GM12878 (cell line): ENCODE measurements around the gene GABRP. TPM values are rescaled to one million over a fixed set of nuclear protein-coding genes. Genes with fewer than 3 reads are reported as not detected.

Source experiments
- ATAC-seq: fragments of 200-7000 bp; cut with Tn5 transposase; 3 replicates; pipeline ENCODE4 v1.9.1; 2020; ENCODE audit warnings: mild to moderate bottlenecking, moderate library complexity
- BruUV-seq: library from RNA; stranded (reverse); fragments of 400-500 nt; replicated peaks from 2 replicates; lab custom pipeline; 2021; lab: Mats Ljungman, UMichigan
- CTCF ChIA-PET: fragments of 300-600 bp; sonication (Branson Sonifier 250); formaldehyde crosslinking; extraction: SDS; loops from one replicate; lab custom pipeline; 2021; ENCODE audit warnings: inconsistent platforms; lab: Yijun Ruan, JAX
- POLR2A ChIA-PET: fragments of 350-600 bp; formaldehyde crosslinking; extraction: SDS; loops from one replicate; lab custom pipeline; 2021; ENCODE audit warnings: inconsistent platforms; lab: Charles Lee
- RAD21 ChIA-PET: fragments of 300-600 bp; sonication (Branson Sonifier 250); formaldehyde crosslinking; loops from one replicate; lab custom pipeline; 2023; ENCODE audit warnings: antibody characterized with exemption; ENCODE audit not compliant: unreplicated experiment; lab: Charles Lee
- SMC1A ChIA-PET: fragments of 300-600 bp; sonication (Branson Sonifier 250); formaldehyde crosslinking; loops from one replicate; lab custom pipeline; 2023; ENCODE audit not compliant: unreplicated experiment, uncharacterized antibody; lab: Charles Lee
- DNase-seq: peaks from one replicate; pipeline ENCODE4 v3.0.0-alpha.2; 2011; ENCODE audit warnings: low read depth, low spot score
- FAIRE-seq: peaks from 3 replicates; lab custom pipeline; 2011; peaks lifted over from hg19 to GRCh38; lab: Jason Lieb, UNC
- H2AFZ ChIP-seq: 2 replicates; pipeline ENCODE4 v1.6.0; 2011; ENCODE audit warnings: low read depth, low read length, control low read depth; ENCODE audit not compliant: control insufficient read depth
- H3K27ac ChIP-seq: 2 replicates; pipeline ENCODE4 v1.5.1; 2011; ENCODE audit warnings: control low read depth; ENCODE audit not compliant: control insufficient read depth, insufficient read depth
- H3K27me3 ChIP-seq, 2 experiments: replicated peaks in 1 of 2; 2 replicates each; pipeline versions ENCODE4 v1.6.0 to v1.6.1; 2011; ENCODE audit warnings: low read length in 1 of 2; ENCODE audit not compliant: control insufficient read depth in 2 of 2, insufficient read depth in 2 of 2
- H3K36me3 ChIP-seq, 2 experiments: 2 replicates each; pipeline ENCODE4 v1.5.1; 2011; ENCODE audit warnings: low read length in 1 of 2; ENCODE audit not compliant: control insufficient read depth in 2 of 2, insufficient read depth in 2 of 2
- H3K4me1 ChIP-seq: 2 replicates; pipeline ENCODE4 v1.6.1; 2011; ENCODE audit warnings: mild to moderate bottlenecking, low read length, moderate library complexity, mixed read lengths; ENCODE audit not compliant: control insufficient read depth, insufficient read depth
- H3K4me2 ChIP-seq: 2 replicates; pipeline ENCODE4 v1.6.0; 2011; ENCODE audit warnings: control low read depth; ENCODE audit not compliant: control insufficient read depth, insufficient read depth
- H3K4me3 ChIP-seq: fragments of 200-600 bp; sonication (generic); 2 replicates; pipeline ENCODE4 v1.5.1; 2016
- H3K79me2 ChIP-seq: 2 replicates; pipeline ENCODE4 v1.6.0; 2011; ENCODE audit warnings: low read length; ENCODE audit not compliant: control insufficient read depth, insufficient read depth
- H3K9ac ChIP-seq: 2 replicates; pipeline ENCODE4 v1.8.0; 2011; ENCODE audit warnings: low read length, control low read depth, mixed read lengths; ENCODE audit not compliant: control insufficient read depth, insufficient read depth
- H3K9me3 ChIP-seq: replicated peaks from 3 replicates; pipeline ENCODE4 v1.5.1; 2011; ENCODE audit warnings: mild to moderate bottlenecking, low read length; ENCODE audit not compliant: control insufficient read depth, insufficient read depth
- H4K20me1 ChIP-seq: 2 replicates; pipeline ENCODE4 v1.6.0; 2011; ENCODE audit not compliant: control insufficient read depth, insufficient read depth
- CHD1 ChIP-seq: IDR thresholded peaks from 2 replicates; pipeline ENCODE4 v1.6.1; 2012; ENCODE audit warnings: low read depth, low read length, improper control_type of control experiment
- FOXM1 ChIP-seq: IDR thresholded peaks from 2 replicates; pipeline ENCODE4 v1.6.1; 2012; ENCODE audit warnings: low read depth, mild to moderate bottlenecking, inconsistent platforms, low read length, moderate library complexity
- NFYB ChIP-seq: IDR thresholded peaks from 2 replicates; pipeline ENCODE4 v1.6.1; 2011; ENCODE audit warnings: low read depth, mild to moderate bottlenecking, low read length, improper control_type of control experiment, moderate library complexity; ENCODE audit not compliant: insufficient read depth
- SREBF1 ChIP-seq: IDR thresholded peaks from 2 replicates; pipeline ENCODE4 v1.6.1; 2012; ENCODE audit warnings: mild to moderate bottlenecking, low read length
- SUPT20H ChIP-seq: IDR thresholded peaks from 2 replicates; pipeline ENCODE4 v1.6.1; 2011; ENCODE audit warnings: low read depth, mild to moderate bottlenecking, low read length, moderate library complexity, borderline replicate concordance; ENCODE audit not compliant: control insufficient read depth
- SUZ12 ChIP-seq: fragments of 200-600 bp; sonication (generic); IDR thresholded peaks from one replicate; pipeline ENCODE4 v1.6.1; 2018; ENCODE audit warnings: antibody characterized with exemption, mild to moderate bottlenecking; ENCODE audit not compliant: unreplicated experiment
- ZNF622 ChIP-seq: fragments of 450-650 bp; IDR thresholded peaks from 2 replicates; pipeline ENCODE4 v1.6.1; 2017; ENCODE audit warnings: mild to moderate bottlenecking, inconsistent platforms
- WGBS: methylation state at CpG from one replicate; pipeline ENCODE4 v1.1.6; 2016; ENCODE audit warnings: low lambda C conversion rate; ENCODE audit not compliant: insufficient replicate concordance, insufficient coverage; ENCODE audit errors: missing lambda C conversion rate; 5-methylcytosine and 5-hydroxymethylcytosine counted together
- in situ Hi-C: fragments of 300-500 bp; cut with MboI; formaldehyde crosslinking; loops from 9 replicates; pipeline ENCODE4 v1.14.3; 2018; ENCODE audit warnings: mixed read lengths
- intact Hi-C: fragments of 100-400 bp; cut with micrococcal nuclease; formaldehyde crosslinking; loops from one replicate; pipeline ENCODE4 v1.14.2; 2022; ENCODE audit not compliant: unreplicated experiment
- polyA plus RNA-seq, 11 experiments: library from polyadenylated mRNA; depleted of rRNA in 4 of 11; unstranded in 6 of 11; stranded (reverse) in 5 of 11; fragments of >200 nt; fragmentation: Nextera tagmentation in 4 of 11; fragmentation: Illumina TruSeq in 1 of 11; extraction: Ambion mirVana in 4 of 11; extraction: Trizol in 1 of 11; gene quantifications; 1 replicate in 1 of 11; 2 replicates in 10 of 11; pipeline versions ENCODE4 v1.2.1 to v1.2.3, GENCODE V29; 2011 to 2016; ENCODE audit warnings: inconsistent platforms in 2 of 11, missing spikeins in 2 of 11, low read depth in 1 of 11
- total RNA-seq, 4 experiments: library from RNA; depleted of rRNA in 3 of 4; stranded (reverse); fragments of >200 nt in 3 of 4; fragmentation: Illumina TruSeq in 1 of 4; extraction: Trizol in 1 of 4; gene quantifications; 2 replicates each; pipeline versions ENCODE4 v1.2.1 to v1.2.3, GENCODE V29; 2013 to 2021
- TF ChIP-seq, protein P1 (sequence below): IDR thresholded peaks from 2 replicates; pipeline ENCODE4 v1.6.1; 2011; ENCODE audit warnings: borderline replicate concordance, low read depth, mild to moderate bottlenecking, moderate library complexity, low read length; ENCODE audit not compliant: insufficient read depth, poor library complexity, severe bottlenecking
- TF ChIP-seq, protein P2 (sequence below): fragments of 450-650 bp; formaldehyde crosslinking; IDR thresholded peaks from 2 replicates; pipeline ENCODE4 v1.4.0; 2020; ENCODE audit warnings: mild to moderate bottlenecking, moderate library complexity

GABRP gene
- total and polyA plus RNA-seq, 10 of the 15 experiments (the other 5 are each of a cell fraction or from before 2014, with no cell fraction given) = 0.04 TPM; not detected in 9

DNA sequence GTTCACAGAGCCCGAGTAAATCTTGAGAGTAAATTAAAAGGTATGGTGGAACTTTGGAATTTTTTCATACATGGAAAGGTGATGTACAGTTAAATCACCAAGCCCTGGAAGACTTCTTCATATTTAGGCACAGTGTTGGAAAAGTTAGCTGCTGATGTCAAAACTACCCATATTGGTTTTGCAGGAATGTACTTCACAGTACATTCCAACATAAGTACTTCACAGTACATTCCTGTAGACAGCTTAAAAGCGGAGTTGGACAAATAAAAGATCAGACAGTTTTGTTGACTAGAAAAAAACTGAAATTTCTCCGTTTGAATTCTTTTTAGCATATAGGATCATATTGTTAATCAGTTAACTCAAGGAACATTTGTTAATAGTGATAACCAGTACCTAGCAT, 80.1 kb downstream of the GABRP start:
- RAD21 ChIA-PET = no interaction called here
- Histone ChIP-seq H3K4me3 (no peak overlapping the region), H3K27ac (no peak overlapping the region), H3K9ac (no peak overlapping the region), H3K9me3 (peaks cover 3% of the 10 kb centered on the region; the same call in 2 of the 3 replicates), H3K79me2 (no peaks in the 10 kb centered on the region), H3K4me1 (no peaks in the 10 kb centered on the region), H3K36me3 (no peaks in the 10 kb centered on the region), H4K20me1 (no peaks in the 10 kb centered on the region), H3K27me3 (no peaks in the 10 kb centered on the region; a peak in 1 of 4 replicates), H3K4me2 (no peak overlapping the region), H2AFZ (no peak overlapping the region)
- SMC1A ChIA-PET = interaction anchor here (0.7 kb wide), 1 partner anchor 19 kb away, joined by 5 read pairs; no protein-coding TSS in a partner anchor
- CTCF ChIA-PET = no interaction called here
- BruUV-seq = no TSS peak
- intact Hi-C loops = no loop called here
- POLR2A ChIA-PET = no interaction called here
- FAIRE-seq (no peak), DNase-seq (no peak), ATAC-seq (no peak)
- no peak for TF ChIP-seq CHD1
- no peak for TF ChIP-seq FOXM1
- TF ChIP-seq, protein P1, sequence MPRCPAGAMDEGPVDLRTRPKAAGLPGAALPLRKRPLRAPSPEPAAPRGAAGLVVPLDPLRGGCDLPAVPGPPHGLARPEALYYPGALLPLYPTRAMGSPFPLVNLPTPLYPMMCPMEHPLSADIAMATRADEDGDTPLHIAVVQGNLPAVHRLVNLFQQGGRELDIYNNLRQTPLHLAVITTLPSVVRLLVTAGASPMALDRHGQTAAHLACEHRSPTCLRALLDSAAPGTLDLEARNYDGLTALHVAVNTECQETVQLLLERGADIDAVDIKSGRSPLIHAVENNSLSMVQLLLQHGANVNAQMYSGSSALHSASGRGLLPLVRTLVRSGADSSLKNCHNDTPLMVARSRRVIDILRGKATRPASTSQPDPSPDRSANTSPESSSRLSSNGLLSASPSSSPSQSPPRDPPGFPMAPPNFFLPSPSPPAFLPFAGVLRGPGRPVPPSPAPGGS = no peak
- TF ChIP-seq NFYB = no peak
- no peak for TF ChIP-seq SUPT20H
- no peak for TF ChIP-seq SUZ12
- no peak for TF ChIP-seq SREBF1
- TF ChIP-seq, protein P2, sequence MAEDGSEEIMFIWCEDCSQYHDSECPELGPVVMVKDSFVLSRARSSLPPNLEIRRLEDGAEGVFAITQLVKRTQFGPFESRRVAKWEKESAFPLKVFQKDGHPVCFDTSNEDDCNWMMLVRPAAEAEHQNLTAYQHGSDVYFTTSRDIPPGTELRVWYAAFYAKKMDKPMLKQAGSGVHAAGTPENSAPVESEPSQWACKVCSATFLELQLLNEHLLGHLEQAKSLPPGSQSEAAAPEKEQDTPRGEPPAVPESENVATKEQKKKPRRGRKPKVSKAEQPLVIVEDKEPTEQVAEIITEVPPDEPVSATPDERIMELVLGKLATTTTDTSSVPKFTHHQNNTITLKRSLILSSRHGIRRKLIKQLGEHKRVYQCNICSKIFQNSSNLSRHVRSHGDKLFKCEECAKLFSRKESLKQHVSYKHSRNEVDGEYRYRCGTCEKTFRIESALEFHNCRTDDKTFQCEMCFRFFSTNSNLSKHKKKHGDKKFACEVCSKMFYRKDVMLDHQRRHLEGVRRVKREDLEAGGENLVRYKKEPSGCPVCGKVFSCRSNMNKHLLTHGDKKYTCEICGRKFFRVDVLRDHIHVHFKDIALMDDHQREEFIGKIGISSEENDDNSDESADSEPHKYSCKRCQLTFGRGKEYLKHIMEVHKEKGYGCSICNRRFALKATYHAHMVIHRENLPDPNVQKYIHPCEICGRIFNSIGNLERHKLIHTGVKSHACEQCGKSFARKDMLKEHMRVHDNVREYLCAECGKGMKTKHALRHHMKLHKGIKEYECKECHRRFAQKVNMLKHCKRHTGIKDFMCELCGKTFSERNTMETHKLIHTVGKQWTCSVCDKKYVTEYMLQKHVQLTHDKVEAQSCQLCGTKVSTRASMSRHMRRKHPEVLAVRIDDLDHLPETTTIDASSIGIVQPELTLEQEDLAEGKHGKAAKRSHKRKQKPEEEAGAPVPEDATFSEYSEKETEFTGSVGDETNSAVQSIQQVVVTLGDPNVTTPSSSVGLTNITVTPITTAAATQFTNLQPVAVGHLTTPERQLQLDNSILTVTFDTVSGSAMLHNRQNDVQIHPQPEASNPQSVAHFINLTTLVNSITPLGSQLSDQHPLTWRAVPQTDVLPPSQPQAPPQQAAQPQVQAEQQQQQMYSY (CRISPR knock-in tag) = no peak
- no peak for TF ChIP-seq ZNF622
- in situ Hi-C loops = no loop called here
- WGBS = 35% methylated on average over 3 of the region's 3 CpGs

Other genes starting within 250 kb of the GABRP start
- gene RANBP17, start 78.3 kb downstream of the GABRP start, total RNA-seq (2014; rRNA removed) = not detected in 2 replicates
- gene RANBP17, start 78.3 kb downstream of the GABRP start, total RNA-seq (2014; rRNA removed; fragmentation: Illumina TruSeq; extraction: Trizol) = not detected in 2 replicates
- 0.10 TPM in 1 of 2 replicates, not detected in the other for gene RANBP17, start 78.3 kb downstream of the GABRP start, total RNA-seq (2021)
- not detected in 2 replicates for gene RANBP17, start 78.3 kb downstream of the GABRP start, polyA plus RNA-seq (2011; rRNA removed)
- gene RANBP17, start 78.3 kb downstream of the GABRP start, polyA plus RNA-seq (2014; fragmentation: Illumina TruSeq; extraction: Trizol) = not detected in 2 replicates
- gene RANBP17, start 78.3 kb downstream of the GABRP start, polyA plus RNA-seq (2014; fragmentation: Nextera tagmentation; extraction: Ambion mirVana) = not detected
- not detected in 2 replicates for gene RANBP17, start 78.3 kb downstream of the GABRP start, polyA plus RNA-seq (2014; rRNA removed)
- gene RANBP17, start 78.3 kb downstream of the GABRP start, polyA plus RNA-seq (2016; fragmentation: Nextera tagmentation; extraction: Ambion mirVana) = not detected